ENCODE results near the gene CMIP. TPM values are rescaled to one million over a fixed set of nuclear protein-coding genes. Genes with fewer than 3 reads are reported as not detected.
A peak's percentile ranks its signal among the peaks of the same experiment; 100 is the strongest.
"Not testable (repeated sequence)": the region's sequence is repeated elsewhere in the genome, so short reads cannot be mapped to it uniquely, and the experiment has no call there.

The CMIP gene
- polyA plus RNA-seq, 1 donor from 2014 or later = 15.1 TPM

- Histone ChIP-seq H3K27ac (ENCODE audit: low read length) (peak overlapping the region; percentile 99), H3K9ac (ENCODE audit: low read length) (no peak overlapping the region), H3K36me3 (ENCODE audit: insufficient read depth, low read length) (no peaks in the 10 kb centered on the region), H3K9me3 (ENCODE audit: low read length) (peaks cover 9% of the 10 kb centered on the region), H3K9me2 (ENCODE audit: insufficient read depth, low read length) (no peaks in the 10 kb centered on the region), H3F3A (ENCODE audit: insufficient read depth, low read length, poor library complexity, severe bottlenecking) (peaks cover 4% of the 10 kb centered on the region), H3K27me3 (ENCODE audit: insufficient read depth, low read depth, low read length) (no peaks in the 10 kb centered on the region), H3K4me3 (ENCODE audit: low read length) (no peak overlapping the region), H4K20me1 (ENCODE audit: insufficient read depth) (no peaks in the 10 kb centered on the region), H3K4me2 (ENCODE audit: low read length) (no peak overlapping the region), H3K79me2 (replicated peaks; ENCODE audit: insufficient read depth, low read length) (peaks cover 82% of the 10 kb centered on the region), H2AFZ (ENCODE audit: low read depth, low read length) (no peak overlapping the region)
- TF ChIP-seq EP300 (conservative IDR thresholded peaks at IDR 0.05; ENCODE audit: poor library complexity, severe bottlenecking) = no peak
- no peak for TF ChIP-seq EZH2 (IDR thresholded peaks at IDR 0.05; ENCODE audit: borderline replicate concordance, insufficient read depth, low read length, poor library complexity, severe bottlenecking)
Measured at GRCh38 chr16:81524382-81524781, 79.8 kb downstream of the CMIP start.

DNA sequence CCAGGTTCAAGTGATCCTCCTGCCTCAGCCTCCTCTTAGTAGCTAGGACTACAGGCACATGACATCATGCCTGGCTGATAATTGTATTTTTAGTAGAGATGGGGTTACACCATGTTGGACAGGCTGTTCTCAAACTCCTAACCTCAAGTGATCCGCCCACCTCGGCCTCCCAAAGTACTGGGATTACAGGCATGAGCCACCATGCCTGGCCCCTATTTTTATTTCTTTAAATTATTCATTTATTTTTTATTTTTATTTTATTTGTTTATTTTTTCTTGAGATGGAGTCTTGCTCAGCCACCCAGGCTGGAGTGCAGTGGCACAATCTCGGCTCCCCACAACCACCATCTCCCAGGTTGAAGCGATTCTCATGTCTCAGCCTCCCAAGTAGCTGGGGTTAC, 80.3 kb downstream of the CMIP start:
- H3K79me2 ChIP-seq (replicated peaks; ENCODE audit: insufficient read depth, low read length) = peaks cover 82% of the 10 kb centered on the region
- H3K27ac ChIP-seq (ENCODE audit: low read length); H3K27me3 ChIP-seq (ENCODE audit: insufficient read depth, low read depth, low read length): not testable (repeated sequence)

DNA sequence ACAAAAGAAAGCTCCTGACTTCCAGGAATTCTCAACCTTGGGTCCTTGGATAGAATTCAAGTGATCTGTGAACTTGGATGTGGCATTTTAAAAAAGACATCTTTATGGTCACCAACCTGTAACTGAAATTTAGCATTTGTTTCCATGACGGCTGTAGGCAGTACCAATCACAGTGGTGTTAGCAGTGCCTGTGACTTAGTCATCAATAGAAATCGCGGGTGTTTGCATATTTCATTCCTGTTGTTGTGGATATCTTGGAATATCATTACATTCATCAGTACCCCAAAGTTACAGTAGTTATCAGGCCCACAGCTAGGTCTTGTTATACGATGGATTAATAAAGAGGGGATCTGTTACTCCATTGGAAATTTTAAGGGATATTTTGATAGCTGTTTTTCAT, 81.6 kb downstream of the CMIP start:
- H3K36me3 ChIP-seq (ENCODE audit: insufficient read depth, low read length) = no peaks in the 10 kb centered on the region
- H3K27me3 ChIP-seq (ENCODE audit: insufficient read depth, low read depth, low read length) = no peaks in the 10 kb centered on the region
- no peaks in the 10 kb centered on the region for H4K20me1 ChIP-seq (ENCODE audit: insufficient read depth)
- H3K9me3 ChIP-seq (ENCODE audit: low read length) = peaks cover 9% of the 10 kb centered on the region
- H3K9ac ChIP-seq (ENCODE audit: low read length) = no peak overlapping the region
- TF ChIP-seq, protein P1, sequence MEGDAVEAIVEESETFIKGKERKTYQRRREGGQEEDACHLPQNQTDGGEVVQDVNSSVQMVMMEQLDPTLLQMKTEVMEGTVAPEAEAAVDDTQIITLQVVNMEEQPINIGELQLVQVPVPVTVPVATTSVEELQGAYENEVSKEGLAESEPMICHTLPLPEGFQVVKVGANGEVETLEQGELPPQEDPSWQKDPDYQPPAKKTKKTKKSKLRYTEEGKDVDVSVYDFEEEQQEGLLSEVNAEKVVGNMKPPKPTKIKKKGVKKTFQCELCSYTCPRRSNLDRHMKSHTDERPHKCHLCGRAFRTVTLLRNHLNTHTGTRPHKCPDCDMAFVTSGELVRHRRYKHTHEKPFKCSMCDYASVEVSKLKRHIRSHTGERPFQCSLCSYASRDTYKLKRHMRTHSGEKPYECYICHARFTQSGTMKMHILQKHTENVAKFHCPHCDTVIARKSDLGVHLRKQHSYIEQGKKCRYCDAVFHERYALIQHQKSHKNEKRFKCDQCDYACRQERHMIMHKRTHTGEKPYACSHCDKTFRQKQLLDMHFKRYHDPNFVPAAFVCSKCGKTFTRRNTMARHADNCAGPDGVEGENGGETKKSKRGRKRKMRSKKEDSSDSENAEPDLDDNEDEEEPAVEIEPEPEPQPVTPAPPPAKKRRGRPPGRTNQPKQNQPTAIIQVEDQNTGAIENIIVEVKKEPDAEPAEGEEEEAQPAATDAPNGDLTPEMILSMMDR (IDR thresholded peaks at IDR 0.05; ENCODE audit: poor library complexity, severe bottlenecking) = no peak
- no peak for TF ChIP-seq EP300 (conservative IDR thresholded peaks at IDR 0.05; ENCODE audit: poor library complexity, severe bottlenecking)
- no peak for TF ChIP-seq POLR2AphosphoS5 (IDR thresholded peaks at IDR 0.05)
- TF ChIP-seq SMC3 (conservative IDR thresholded peaks at IDR 0.05; ENCODE audit: poor library complexity) = no peak
- TF ChIP-seq REST (IDR thresholded peaks at IDR 0.05; ENCODE audit: borderline replicate concordance) = no peak
- TF ChIP-seq TAF1 (IDR thresholded peaks at IDR 0.05; ENCODE audit: low read depth) = no peak
- no peak for TF ChIP-seq RAD21 (conservative IDR thresholded peaks at IDR 0.05)
- TF ChIP-seq MXI1 (conservative IDR thresholded peaks at IDR 0.05; ENCODE audit: poor library complexity, severe bottlenecking) = no peak
- no peak for TF ChIP-seq EZH2 (IDR thresholded peaks at IDR 0.05; ENCODE audit: borderline replicate concordance, insufficient read depth, low read length, poor library complexity, severe bottlenecking)
- H3K9me2 ChIP-seq (ENCODE audit: insufficient read depth, low read length) = no peaks in the 10 kb centered on the region
- no peak overlapping the region for H3K4me2 ChIP-seq (ENCODE audit: low read length)
- H3K27ac ChIP-seq (ENCODE audit: low read length) = no peak overlapping the region
- H2AFZ ChIP-seq (ENCODE audit: low read depth, low read length) = no peak overlapping the region
- H3K79me2 ChIP-seq (replicated peaks; ENCODE audit: insufficient read depth, low read length) = peaks cover 84% of the 10 kb centered on the region
- peaks cover 4% of the 10 kb centered on the region for H3F3A ChIP-seq (ENCODE audit: insufficient read depth, low read length, poor library complexity, severe bottlenecking)
- H3K4me3 ChIP-seq (ENCODE audit: low read length) = no peak overlapping the region

More for the DNA sequence above, 80.3 kb downstream of the CMIP start:
- not testable (repeated sequence) for H4K20me1 ChIP-seq (ENCODE audit: insufficient read depth); H3K9ac ChIP-seq (ENCODE audit: low read length); H3K4me2 ChIP-seq (ENCODE audit: low read length); H3K4me3 ChIP-seq (ENCODE audit: low read length); H3K9me3 ChIP-seq (ENCODE audit: low read length); H3F3A ChIP-seq (ENCODE audit: insufficient read depth, low read length, poor library complexity, severe bottlenecking); H2AFZ ChIP-seq (ENCODE audit: low read depth, low read length); H3K9me2 ChIP-seq (ENCODE audit: insufficient read depth, low read length); H3K36me3 ChIP-seq (ENCODE audit: insufficient read depth, low read length)
